Sigmoid colon (tissue), 7 donors: Measurements from ENCODE around the gene FAM168A. TPM values are rescaled to one million over a fixed set of nuclear protein-coding genes. Genes with fewer than 3 reads are reported as not detected.

Experiments
- DNase-seq: peaks from one replicate; pipeline ENCODE4 v3.0.0-alpha.2; 2019
- H3K27ac ChIP-seq, 4 donors: fragments of 200-600 bp; sonication (generic); one replicate each; pipeline ENCODE4 v1.5.1; 2016 to 2019; ENCODE audit warnings: mild to moderate bottlenecking in 1 of 4
- H3K27me3 ChIP-seq, 3 donors: fragments of 200-600 bp; sonication (generic); one replicate each; pipeline ENCODE4 v1.5.1; 2019; ENCODE audit warnings: mild to moderate bottlenecking in 1 of 3
- H3K36me3 ChIP-seq, 4 donors: fragments of 200-600 bp; sonication (generic); one replicate each; pipeline ENCODE4 v1.5.1; 2016 to 2019
- H3K4me1 ChIP-seq, 4 donors: fragments of 200-600 bp; sonication (generic); one replicate each; pipeline ENCODE4 v1.5.1; 2017 to 2019
- H3K4me3 ChIP-seq, 4 donors: fragments of 200-600 bp; sonication (generic); one replicate each; pipeline ENCODE4 v1.5.1; 2017 to 2019; ENCODE audit warnings: mild to moderate bottlenecking in 2 of 4, moderate library complexity in 1 of 4
- H3K9me3 ChIP-seq, 4 donors: fragments of 200-600 bp in 3 of 4; sonication (generic) in 3 of 4; one replicate each; pipeline versions ENCODE4 v1.5.1 to v1.6.1; 2013 to 2019
- CTCF ChIP-seq, 4 experiments: fragments of 450-650 bp in 3 of 4; fragments of 200-600 bp in 1 of 4; IDR thresholded peaks; one replicate each; pipeline ENCODE4 v1.5.1; 2016 to 2019; ENCODE audit warnings: antibody characterized with exemption in 4 of 4, mild to moderate bottlenecking in 3 of 4, moderate library complexity in 2 of 4
- EP300 ChIP-seq, 4 donors: sonication (generic); formaldehyde crosslinking; IDR thresholded peaks; one replicate each; pipeline ENCODE4 v1.6.1; 2017; ENCODE audit warnings: antibody characterized with exemption in 4 of 4
- POLR2A ChIP-seq, 2 donors: fragments of 450-650 bp; IDR thresholded peaks; one replicate each; pipeline ENCODE4 v1.6.1; 2016; ENCODE audit warnings: antibody characterized with exemption in 2 of 2, mild to moderate bottlenecking in 2 of 2, moderate library complexity in 2 of 2
- POLR2AphosphoS5 ChIP-seq, 4 donors: sonication (generic); formaldehyde crosslinking; IDR thresholded peaks; one replicate each; pipeline ENCODE4 v1.6.1; 2017; ENCODE audit warnings: antibody characterized with exemption in 4 of 4
- WGBS, 2 donors: extraction: QIAGEN DNeasy Blood & Tissue Kit; methylation state at CpG; one replicate each; pipeline ENCODE4 v1.1.7; 2013; 5-methylcytosine and 5-hydroxymethylcytosine counted together
- intact Hi-C: fragments of 100-400 bp; cut with DNase I; formaldehyde crosslinking; loops from one replicate; pipeline ENCODE4 v1.15.1; 2023
- polyA plus RNA-seq, 3 donors: library from polyadenylated mRNA; stranded (reverse); fragments of 200-250 nt; gene quantifications; one replicate each; pipeline ENCODE4 v1.2.3, GENCODE V29; 2013
- total RNA-seq, 4 donors: library from RNA; depleted of rRNA; stranded (reverse); fragments of >200 nt; gene quantifications; one replicate each; pipeline ENCODE4 v1.1.0, GENCODE V29; 2016
- donor health status: healthy with polysubstance abuse.
- donor health status: Bipolar disorder and iron deficiency.
- donor health status: healthy.

FAM168A gene
- total and polyA plus RNA-seq, 7 donors: 3.6 to 37.7 (median 20.7) TPM

GRCh38 chr11:73426219-73426850 is 171.6 kb downstream of the FAM168A start:
- Histone ChIP-seq H3K9me3 (no peaks in the 10 kb centered on the region), H3K4me1 (peaks cover 0 to 16% (median 4%) of the 10 kb centered on the region in 4 donors), H3K36me3 (no peaks in the 10 kb centered on the region), H3K27me3 (no peaks in the 10 kb centered on the region), H3K4me3 (no peak overlapping the region), H3K27ac (peak overlapping the region in 2 of 4 donors; percentile 0 to 49)
- TF ChIP-seq POLR2A (IDR thresholded peaks at IDR 0.05) (no peak), EP300 (IDR thresholded peaks at IDR 0.05) (no peak), CTCF (IDR thresholded peaks at IDR 0.05) (no peak), POLR2AphosphoS5 (IDR thresholded peaks at IDR 0.05) (no peak)
- 85 to 89% methylated on average over 2 of the region's 2 CpGs for WGBS, 2 donors
- intact Hi-C loops: no loop called here
- DNase-seq: no peak

GRCh38 chr11:73425108-73425507 is 172.8 kb downstream of the FAM168A start:
- Histone ChIP-seq H3K4me1 (peaks cover 0 to 16% (median 4%) of the 10 kb centered on the region in 4 donors), H3K4me3 (no peak overlapping the region), H3K36me3 (no peaks in the 10 kb centered on the region), H3K9me3 (no peaks in the 10 kb centered on the region), H3K27ac (no peak overlapping the region), H3K27me3 (no peaks in the 10 kb centered on the region)
- intact Hi-C loops: no loop called here
- TF ChIP-seq CTCF (IDR thresholded peaks at IDR 0.05): no peak
- no peak for DNase-seq
- WGBS, 2 donors: 81 to 84% methylated on average over 1 of the region's 1 CpG

- H3K4me1 ChIP-seq: peaks cover 0 to 16% (median 4%) of the 10 kb centered on the region in 4 donors
- intact Hi-C loops: no loop called here
These were observed 174.4 kb downstream of the FAM168A start for GRCh38 chr11:73423506-73423905.

DNA sequence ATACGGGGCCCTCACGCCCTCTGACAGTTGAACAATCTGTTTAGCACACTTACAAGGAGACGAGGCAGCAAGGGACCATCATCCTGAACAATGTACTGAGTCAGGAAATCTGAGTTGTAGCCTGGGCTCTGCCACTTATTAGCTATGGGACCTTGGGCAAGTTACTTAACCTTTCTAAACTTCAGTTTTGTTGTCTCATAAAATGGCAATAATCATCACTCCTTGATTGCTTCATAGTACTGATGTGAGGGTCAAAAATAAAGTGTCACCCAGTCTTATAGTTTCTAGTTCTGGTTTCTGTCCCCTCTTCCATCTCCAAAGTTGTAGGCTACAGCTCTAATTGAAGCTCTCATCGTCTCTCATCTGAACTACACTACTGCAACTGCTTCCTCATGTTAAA is 175.0 kb downstream of the FAM168A start:
- TF ChIP-seq EP300 (IDR thresholded peaks at IDR 0.05) (no peak), POLR2AphosphoS5 (IDR thresholded peaks at IDR 0.05) (no peak), CTCF (IDR thresholded peaks at IDR 0.05) (no peak), POLR2A (IDR thresholded peaks at IDR 0.05) (no peak)
- H3K9me3 ChIP-seq: no peaks in the 10 kb centered on the region
- DNase-seq: no peak
- no peaks in the 10 kb centered on the region for H3K27me3 ChIP-seq
- intact Hi-C loops: no loop called here
- peaks cover 0 to 16% (median 4%) of the 10 kb centered on the region in 4 donors for H3K4me1 ChIP-seq
- no peak overlapping the region for H3K4me3 ChIP-seq
- 91 to 93% methylated on average over 4 of the region's 4 CpGs for WGBS, 2 donors
- H3K36me3 ChIP-seq: peaks cover 0 to 14% (median 5%) of the 10 kb centered on the region in 4 donors
- no peak overlapping the region for H3K27ac ChIP-seq

More at GRCh38 chr11:73423506-73423905, 174.4 kb downstream of the FAM168A start:
- Histone ChIP-seq H3K36me3 (peaks cover 0 to 8% (median under 1%) of the 10 kb centered on the region in 4 donors), H3K27me3 (no peaks in the 10 kb centered on the region), H3K27ac (no peak overlapping the region), H3K9me3 (no peaks in the 10 kb centered on the region), H3K4me3 (no peak overlapping the region)
- WGBS, 2 donors: 94 to 95% methylated on average over 3 of the region's 3 CpGs
- no peak for TF ChIP-seq POLR2AphosphoS5 (IDR thresholded peaks at IDR 0.05)
- TF ChIP-seq POLR2A (IDR thresholded peaks at IDR 0.05): no peak
- TF ChIP-seq EP300 (IDR thresholded peaks at IDR 0.05): no peak
- TF ChIP-seq CTCF (IDR thresholded peaks at IDR 0.05): no peak
- DNase-seq: no peak

GRCh38 chr11:73420136-73420535 is 177.8 kb downstream of the FAM168A start:
- Histone ChIP-seq H3K4me3 (no peak overlapping the region), H3K36me3 (peaks cover 0 to 14% (median 6%) of the 10 kb centered on the region in 4 donors), H3K9me3 (no peaks in the 10 kb centered on the region), H3K27ac (no peak overlapping the region), H3K4me1 (peaks cover 0 to 10% (median 5%) of the 10 kb centered on the region in 4 donors), H3K27me3 (no peaks in the 10 kb centered on the region)
- no peak for DNase-seq
- TF ChIP-seq EP300 (IDR thresholded peaks at IDR 0.05): no peak
- no peak for TF ChIP-seq POLR2AphosphoS5 (IDR thresholded peaks at IDR 0.05)
- no peak for TF ChIP-seq CTCF (IDR thresholded peaks at IDR 0.05)
- no peak for TF ChIP-seq POLR2A (IDR thresholded peaks at IDR 0.05)
- intact Hi-C loops: no loop called here
